Measurements from ENCODE around the gene SLC2A4. TPM values are rescaled to one million over a fixed set of nuclear protein-coding genes. Genes with fewer than 3 reads are reported as not detected.

SLC2A4 gene
- total RNA-seq, 1 donor from 2014 or later = 0.37 TPM

DNA sequence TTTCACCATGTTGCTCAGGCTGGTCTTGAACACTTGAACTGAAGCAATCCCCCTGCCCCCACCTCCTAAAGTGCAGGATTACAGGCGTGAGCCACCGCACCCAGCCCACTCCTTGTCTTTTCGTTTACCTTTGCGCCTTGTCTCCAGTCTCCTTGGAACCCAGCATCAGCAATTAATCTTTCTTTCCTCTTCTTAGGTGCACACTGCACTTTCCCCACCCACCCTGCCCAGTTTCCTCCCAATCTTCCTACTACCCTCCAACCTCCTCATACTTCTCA, 17.8 kb upstream of the SLC2A4 start:
- no peaks in the 10 kb centered on the region for H3K9me3 Mint-ChIP-seq
- peaks cover 15% of the 10 kb centered on the region for H3K36me3 Mint-ChIP-seq (ENCODE audit: low read depth)
- peaks cover 22% of the 10 kb centered on the region for H3K4me1 Mint-ChIP-seq
- H3K4me3 Mint-ChIP-seq = peak overlapping the region; percentile 79
- peak overlapping the region; percentile 63 for H3K27ac Mint-ChIP-seq
- H3K27me3 Mint-ChIP-seq = peaks cover 32% of the 10 kb centered on the region
- no peak for DNase-seq
- intact Hi-C loops (cut with micrococcal nuclease) = loop anchor here (2.0 kb wide), 1 partner anchor 17 kb away; the partner anchor contains the start of gene SLC2A4

DNA sequence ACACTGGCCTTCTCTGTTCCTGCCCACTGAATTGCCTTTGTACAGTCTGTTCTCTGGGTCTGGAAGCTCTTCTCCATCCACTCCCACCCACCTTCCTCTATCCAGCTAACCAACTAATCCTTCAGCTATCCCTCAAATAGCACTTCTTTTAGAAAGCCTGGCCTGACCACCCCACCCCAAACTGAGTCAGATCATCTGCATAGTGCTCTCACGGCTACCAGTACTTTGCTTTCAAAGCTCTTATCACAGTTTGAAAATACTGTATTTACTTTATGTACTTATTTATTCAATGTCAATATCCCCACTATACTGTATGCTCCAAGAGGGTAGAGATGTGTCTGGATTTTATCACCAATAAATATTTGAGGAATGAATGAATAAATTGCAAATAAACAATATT, 14.7 kb upstream of the SLC2A4 start:
- Mint-ChIP-seq H3K4me1 (peaks cover 18% of the 10 kb centered on the region), H3K27ac (no peak overlapping the region), H3K27me3 (peaks cover 38% of the 10 kb centered on the region), H3K9me3 (no peaks in the 10 kb centered on the region), H3K4me3 (no peak overlapping the region), H3K36me3 (ENCODE audit: low read depth) (peaks cover 3% of the 10 kb centered on the region)
- intact Hi-C loops (cut with micrococcal nuclease) = no loop called here
- no peak for DNase-seq

DNA sequence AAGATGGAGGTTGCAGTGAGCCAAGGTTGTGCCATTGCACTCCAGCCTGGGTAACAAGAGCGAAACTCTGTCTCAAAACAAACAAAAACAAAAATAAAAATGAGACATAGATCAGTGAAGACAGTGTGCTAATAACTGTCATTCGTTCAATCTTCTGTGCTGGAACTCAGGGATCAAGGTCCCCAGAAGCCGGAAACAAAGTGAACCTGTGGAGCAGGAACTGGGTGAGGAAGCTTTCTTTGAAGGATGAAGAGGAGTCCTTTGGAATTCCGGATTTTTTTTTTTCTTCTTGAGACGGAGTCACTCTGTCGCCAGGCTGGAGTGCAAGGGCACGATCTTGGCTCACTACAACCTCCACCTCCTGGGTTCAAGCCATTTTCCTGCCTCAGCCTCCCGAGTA, 2.1 kb upstream of the SLC2A4 start:
- peaks cover 10% of the 10 kb centered on the region for H3K4me1 Mint-ChIP-seq
- intact Hi-C loops (cut with micrococcal nuclease) = no loop called here

DNA sequence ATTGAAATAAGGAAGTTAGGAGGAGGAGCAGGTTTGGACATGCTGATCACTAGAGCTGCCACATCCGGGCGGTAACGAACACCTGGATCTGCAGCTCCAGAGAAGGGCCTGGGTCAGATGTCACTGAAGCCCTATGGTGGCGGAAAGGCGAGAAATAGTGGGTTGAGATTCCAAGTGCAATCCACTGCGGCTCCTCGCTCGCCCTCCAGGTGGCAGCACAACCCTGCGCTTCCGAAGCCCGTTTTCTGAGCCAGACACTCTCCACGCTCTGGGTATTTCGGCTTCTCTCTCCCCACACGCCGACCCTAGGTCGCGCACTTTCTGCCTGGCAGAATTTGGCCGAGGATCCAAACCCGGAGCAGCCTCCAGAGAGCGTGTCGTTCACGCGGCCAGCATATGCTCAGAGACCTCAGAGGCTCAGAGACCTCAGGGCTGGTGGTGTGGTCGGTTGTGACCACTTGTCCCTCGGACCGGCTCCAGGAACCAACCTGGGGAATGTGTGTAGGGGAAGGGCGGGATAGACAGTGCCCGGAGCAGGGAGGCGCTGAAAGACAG, 922 bp upstream of the SLC2A4 start:
- peaks cover 32% of the 10 kb centered on the region for H3K27me3 Mint-ChIP-seq
- H3K4me3 Mint-ChIP-seq = peak overlapping the region; percentile 84
- intact Hi-C loops (cut with micrococcal nuclease) = loop anchor here (1.0 to 2.0 kb wide), 5 partner anchors 16 to 156 kb away; partner anchors contain the start of genes CLDN7, EIF5A and KCTD11
- no peaks in the 10 kb centered on the region for H3K36me3 Mint-ChIP-seq (ENCODE audit: low read depth)
- peak; percentile 93 for DNase-seq
- peaks cover 10% of the 10 kb centered on the region for H3K4me1 Mint-ChIP-seq
- H3K9me3 Mint-ChIP-seq = no peaks in the 10 kb centered on the region
- peak overlapping the region; percentile 76 for H3K27ac Mint-ChIP-seq

More for the DNA sequence above, 2.1 kb upstream of the SLC2A4 start:
- DNase-seq = no peak
- Mint-ChIP-seq H3K9me3 (no peaks in the 10 kb centered on the region), H3K4me3 (no peak overlapping the region), H3K27me3 (peaks cover 32% of the 10 kb centered on the region), H3K27ac (no peak overlapping the region), H3K36me3 (ENCODE audit: low read depth) (no peaks in the 10 kb centered on the region)

DNA sequence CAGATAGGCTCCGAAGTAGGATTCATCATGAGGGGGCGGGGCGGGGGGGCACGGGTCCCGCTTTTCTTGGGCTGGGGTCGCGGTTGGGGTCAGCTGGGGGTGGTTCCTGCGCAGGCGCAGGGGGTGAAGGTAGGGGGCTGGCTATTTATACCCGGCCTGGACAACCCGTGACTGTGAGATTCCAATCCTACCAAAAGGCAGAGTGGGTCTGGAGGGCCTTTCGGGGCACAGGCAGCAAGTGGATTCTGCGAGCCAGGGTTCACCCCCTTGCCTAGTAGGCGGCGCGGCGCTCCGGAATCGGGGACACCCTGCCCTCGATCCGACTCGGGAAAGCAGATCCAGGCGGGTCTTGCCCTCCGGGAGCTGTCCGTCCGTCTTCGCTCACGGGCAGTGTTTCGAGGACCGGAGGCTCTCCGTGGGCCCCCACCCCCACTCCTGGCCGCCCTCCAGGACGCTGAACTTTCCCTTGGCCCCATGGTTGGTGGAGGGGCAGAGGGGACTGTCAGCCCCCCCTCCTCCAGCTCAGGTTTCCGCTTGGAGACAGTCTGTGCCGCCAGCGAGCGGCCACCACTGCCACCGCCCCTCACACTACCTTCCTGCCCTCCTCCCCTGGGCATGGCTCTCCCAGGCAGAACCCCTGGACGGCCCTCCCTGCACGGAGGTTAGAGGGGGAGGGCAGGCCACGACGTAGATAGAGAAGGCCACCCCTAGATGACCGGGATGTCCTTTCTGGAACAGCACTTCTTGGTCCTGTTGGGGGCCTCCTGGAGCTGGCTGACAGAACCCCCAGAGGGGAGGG, 634 bp downstream of the SLC2A4 start:
- DNase-seq = no peak
- H3K4me1 Mint-ChIP-seq = peaks cover 10% of the 10 kb centered on the region
- no peaks in the 10 kb centered on the region for H3K36me3 Mint-ChIP-seq (ENCODE audit: low read depth)
- intact Hi-C loops (cut with micrococcal nuclease) = loop anchor here (1.0 to 2.0 kb wide), 3 partner anchors 19 to 71 kb away; partner anchors contain the start of genes CLDN7, EIF5A and KCTD11
- peaks cover 35% of the 10 kb centered on the region for H3K27me3 Mint-ChIP-seq
- H3K4me3 Mint-ChIP-seq = peak overlapping the region; percentile 84
- H3K27ac Mint-ChIP-seq = no peak overlapping the region
- no peaks in the 10 kb centered on the region for H3K9me3 Mint-ChIP-seq

DNA sequence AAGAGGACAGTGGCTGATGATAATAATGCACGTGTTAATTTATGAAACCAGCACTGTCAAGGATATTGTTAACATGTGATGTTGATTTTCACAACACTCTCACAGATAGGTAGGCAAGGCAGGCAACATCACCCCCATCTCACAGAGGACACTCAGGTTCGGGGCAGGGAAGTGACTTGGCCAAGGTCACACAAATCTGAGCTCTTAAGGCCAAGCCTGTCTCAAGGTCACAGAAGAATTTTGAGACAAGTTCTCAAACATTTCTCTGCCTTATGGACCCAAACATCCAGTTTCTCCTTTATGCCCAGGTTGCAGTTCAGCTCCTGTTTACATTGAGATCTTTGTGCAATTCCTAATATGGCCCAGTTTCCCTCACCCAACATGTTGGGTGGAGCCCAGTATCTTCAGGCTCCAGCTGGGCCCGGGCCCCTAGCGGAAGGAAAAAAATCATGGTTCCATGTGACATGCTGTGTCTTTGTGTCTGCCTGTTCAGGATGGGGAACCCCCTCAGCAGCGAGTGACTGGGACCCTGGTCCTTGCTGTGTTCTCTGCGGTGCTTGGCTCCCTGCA, 1.3 kb downstream of the SLC2A4 start:
- intact Hi-C loops (cut with micrococcal nuclease) = no loop called here
- no peaks in the 10 kb centered on the region for H3K36me3 Mint-ChIP-seq (ENCODE audit: low read depth)
- peaks cover 39% of the 10 kb centered on the region for H3K27me3 Mint-ChIP-seq
- no peak overlapping the region for H3K27ac Mint-ChIP-seq
- H3K9me3 Mint-ChIP-seq = no peaks in the 10 kb centered on the region
- H3K4me3 Mint-ChIP-seq = peak overlapping the region; percentile 6
- H3K4me1 Mint-ChIP-seq = peaks cover 10% of the 10 kb centered on the region
- DNase-seq = no peak

DNA sequence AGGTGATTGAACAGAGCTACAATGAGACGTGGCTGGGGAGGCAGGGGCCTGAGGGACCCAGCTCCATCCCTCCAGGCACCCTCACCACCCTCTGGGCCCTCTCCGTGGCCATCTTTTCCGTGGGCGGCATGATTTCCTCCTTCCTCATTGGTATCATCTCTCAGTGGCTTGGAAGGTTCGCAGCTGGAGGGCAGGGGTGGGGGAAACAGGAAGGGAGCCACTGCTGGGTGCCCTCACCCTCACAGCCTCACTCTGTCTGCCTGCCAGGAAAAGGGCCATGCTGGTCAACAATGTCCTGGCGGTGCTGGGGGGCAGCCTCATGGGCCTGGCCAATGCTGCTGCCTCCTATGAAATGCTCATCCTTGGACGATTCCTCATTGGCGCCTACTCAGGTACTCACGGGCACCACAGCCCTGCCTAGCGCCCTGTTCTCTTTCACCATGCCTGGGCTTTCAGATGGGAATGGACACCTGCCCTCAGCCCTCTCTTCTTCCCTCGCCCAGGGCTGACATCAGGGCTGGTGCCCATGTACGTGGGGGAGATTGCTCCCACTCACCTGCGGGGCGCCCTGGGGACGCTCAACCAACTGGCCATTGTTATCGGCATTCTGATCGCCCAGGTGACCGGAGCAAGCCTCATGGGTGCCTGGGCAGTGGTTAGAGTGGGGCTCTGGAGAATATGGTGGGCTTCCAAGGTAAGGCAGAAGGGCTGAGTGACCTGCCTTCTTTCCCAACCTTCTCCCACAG, 2.1 kb downstream of the SLC2A4 start:
- peaks cover 10% of the 10 kb centered on the region for H3K4me1 Mint-ChIP-seq
- H3K9me3 Mint-ChIP-seq = no peaks in the 10 kb centered on the region

DNA sequence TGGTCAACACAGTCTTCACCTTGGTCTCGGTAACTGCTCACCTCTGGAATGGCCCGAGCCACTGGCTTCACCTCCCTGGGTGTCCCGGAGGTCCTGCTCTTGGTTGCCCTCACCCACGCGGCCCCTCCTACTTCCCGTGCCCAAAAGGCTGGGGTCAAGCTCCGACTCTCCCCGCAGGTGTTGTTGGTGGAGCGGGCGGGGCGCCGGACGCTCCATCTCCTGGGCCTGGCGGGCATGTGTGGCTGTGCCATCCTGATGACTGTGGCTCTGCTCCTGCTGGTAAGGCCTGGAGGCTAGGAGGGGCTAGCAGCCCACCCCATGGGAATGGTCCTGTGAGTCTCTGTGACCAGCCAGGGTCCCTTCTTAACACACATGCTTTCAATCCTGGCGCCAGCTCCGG, 3.4 kb downstream of the SLC2A4 start:
- Mint-ChIP-seq H3K9me3 (no peaks in the 10 kb centered on the region), H3K4me1 (peaks cover 10% of the 10 kb centered on the region), H3K27ac (no peak overlapping the region), H3K36me3 (ENCODE audit: low read depth) (no peaks in the 10 kb centered on the region), H3K4me3 (no peak overlapping the region), H3K27me3 (peaks cover 42% of the 10 kb centered on the region)
- no peak for DNase-seq
- intact Hi-C loops (cut with micrococcal nuclease) = no loop called here

More for the DNA sequence above, 2.1 kb downstream of the SLC2A4 start:
- DNase-seq = no peak
- Mint-ChIP-seq H3K36me3 (ENCODE audit: low read depth) (no peaks in the 10 kb centered on the region), H3K27ac (no peak overlapping the region), H3K4me3 (peak overlapping the region; percentile 7), H3K27me3 (peaks cover 44% of the 10 kb centered on the region)
- intact Hi-C loops (cut with micrococcal nuclease) = no loop called here

DNA sequence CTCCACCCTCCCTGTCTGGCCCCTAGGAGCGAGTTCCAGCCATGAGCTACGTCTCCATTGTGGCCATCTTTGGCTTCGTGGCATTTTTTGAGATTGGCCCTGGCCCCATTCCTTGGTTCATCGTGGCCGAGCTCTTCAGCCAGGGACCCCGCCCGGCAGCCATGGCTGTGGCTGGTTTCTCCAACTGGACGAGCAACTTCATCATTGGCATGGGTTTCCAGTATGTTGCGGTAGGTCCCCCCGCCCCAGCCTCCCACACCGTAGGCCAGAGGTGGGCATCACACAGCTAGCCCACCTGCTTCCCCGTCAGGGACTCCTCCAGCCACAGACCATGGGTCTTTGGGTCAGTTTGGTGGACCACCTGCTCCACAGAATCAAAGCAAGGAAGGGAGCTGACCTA, 4.2 kb downstream of the SLC2A4 start:
- Mint-ChIP-seq H3K27ac (no peak overlapping the region), H3K4me1 (peaks cover 6% of the 10 kb centered on the region), H3K4me3 (no peak overlapping the region), H3K9me3 (no peaks in the 10 kb centered on the region), H3K36me3 (ENCODE audit: low read depth) (no peaks in the 10 kb centered on the region), H3K27me3 (peaks cover 38% of the 10 kb centered on the region)
- intact Hi-C loops (cut with micrococcal nuclease) = no loop called here
- DNase-seq = no peak

DNA sequence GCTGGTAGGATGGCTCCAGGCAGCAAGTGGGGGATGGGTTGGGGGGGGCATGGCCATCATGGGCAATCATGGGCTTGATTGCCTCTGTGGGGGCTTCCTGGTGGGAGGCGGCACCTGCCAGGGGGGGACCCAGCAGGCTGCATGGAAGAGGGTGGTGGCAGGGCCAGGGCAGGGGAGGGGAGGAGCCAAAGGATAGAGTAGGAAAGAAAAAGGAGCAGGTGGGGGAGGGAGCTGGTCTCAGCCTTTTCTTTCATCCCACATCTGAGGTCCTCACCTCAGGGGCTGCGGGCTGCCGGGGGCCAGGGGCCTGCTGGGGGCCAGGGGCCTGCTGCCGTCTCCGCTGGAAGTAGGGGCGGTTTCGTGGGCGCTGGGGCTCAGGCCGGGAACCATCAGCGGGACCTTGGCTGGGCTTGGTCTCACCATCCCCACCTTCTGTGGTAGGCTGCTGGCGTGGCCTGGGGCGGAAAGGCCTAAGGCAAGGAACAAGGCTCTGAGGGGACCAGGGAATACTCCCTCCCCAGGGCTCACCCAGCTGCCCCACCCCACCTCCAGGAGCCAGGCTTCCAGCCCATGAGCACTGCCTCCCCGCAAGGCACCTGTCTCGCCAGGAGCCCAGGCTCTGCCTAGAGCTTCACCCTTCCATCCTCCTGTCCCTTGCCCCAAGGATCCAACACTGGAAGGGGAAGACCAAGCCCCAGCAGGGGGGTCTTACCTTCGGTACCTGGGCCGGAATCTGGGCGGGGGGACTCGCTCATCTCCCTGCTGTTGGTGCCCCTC, 7.9 kb downstream of the SLC2A4 start:
- intact Hi-C loops (cut with micrococcal nuclease) = no loop called here
- Mint-ChIP-seq H3K27ac (no peak overlapping the region), H3K36me3 (ENCODE audit: low read depth) (no peaks in the 10 kb centered on the region), H3K27me3 (peaks cover 44% of the 10 kb centered on the region), H3K4me3 (no peak overlapping the region), H3K4me1 (peaks cover 2% of the 10 kb centered on the region), H3K9me3 (no peaks in the 10 kb centered on the region)
- no peak for DNase-seq

DNA sequence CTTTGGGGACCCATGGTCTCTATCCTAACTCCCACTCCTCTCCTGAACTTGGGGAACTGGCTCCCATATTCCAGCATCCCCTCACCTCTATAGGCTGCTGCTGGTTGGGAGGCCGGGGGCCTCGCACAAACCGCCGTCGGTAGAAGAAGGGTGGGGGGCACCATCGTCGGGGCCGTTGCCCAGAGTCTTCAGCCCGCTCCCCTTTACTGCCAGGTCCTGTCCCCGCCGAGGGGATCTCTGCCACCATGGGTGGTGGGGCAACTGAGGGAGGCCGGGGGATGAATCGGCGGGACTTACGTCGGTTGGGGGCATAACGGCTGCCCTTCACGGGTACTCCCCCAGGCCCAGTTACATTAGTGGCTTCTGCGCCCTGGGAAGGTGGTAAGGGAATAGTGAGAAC, 8.6 kb downstream of the SLC2A4 start:
- Mint-ChIP-seq H3K4me1 (peaks cover 6% of the 10 kb centered on the region), H3K4me3 (no peak overlapping the region), H3K9me3 (no peaks in the 10 kb centered on the region), H3K27me3 (peaks cover 47% of the 10 kb centered on the region), H3K36me3 (ENCODE audit: low read depth) (no peaks in the 10 kb centered on the region), H3K27ac (no peak overlapping the region)
- DNase-seq = no peak
- intact Hi-C loops (cut with micrococcal nuclease) = no loop called here

DNA sequence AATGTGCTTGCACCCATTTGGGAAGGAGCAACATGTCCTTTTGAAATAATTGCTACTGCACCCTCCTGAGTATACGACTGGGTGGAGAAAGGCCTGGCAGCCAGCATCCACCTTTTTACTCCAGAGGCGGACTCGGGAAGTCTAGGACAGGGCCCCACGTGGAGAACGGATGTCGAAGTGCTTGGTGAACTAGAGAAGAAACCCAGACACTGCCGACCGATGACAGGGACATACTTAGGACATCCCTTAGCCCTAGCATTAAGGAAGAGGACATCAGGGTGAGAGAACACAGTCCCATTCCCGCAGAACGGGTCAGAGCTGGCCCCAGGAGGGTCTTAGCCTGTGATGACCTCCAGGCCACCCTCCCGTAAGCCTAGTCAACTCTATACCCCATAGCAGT, 9.2 kb downstream of the SLC2A4 start:
- Mint-ChIP-seq H3K27me3 (peaks cover 50% of the 10 kb centered on the region), H3K4me1 (peaks cover 8% of the 10 kb centered on the region), H3K27ac (no peak overlapping the region), H3K4me3 (no peak overlapping the region), H3K36me3 (ENCODE audit: low read depth) (no peaks in the 10 kb centered on the region), H3K9me3 (no peaks in the 10 kb centered on the region)
- intact Hi-C loops (cut with micrococcal nuclease) = no loop called here
- DNase-seq = no peak

DNA sequence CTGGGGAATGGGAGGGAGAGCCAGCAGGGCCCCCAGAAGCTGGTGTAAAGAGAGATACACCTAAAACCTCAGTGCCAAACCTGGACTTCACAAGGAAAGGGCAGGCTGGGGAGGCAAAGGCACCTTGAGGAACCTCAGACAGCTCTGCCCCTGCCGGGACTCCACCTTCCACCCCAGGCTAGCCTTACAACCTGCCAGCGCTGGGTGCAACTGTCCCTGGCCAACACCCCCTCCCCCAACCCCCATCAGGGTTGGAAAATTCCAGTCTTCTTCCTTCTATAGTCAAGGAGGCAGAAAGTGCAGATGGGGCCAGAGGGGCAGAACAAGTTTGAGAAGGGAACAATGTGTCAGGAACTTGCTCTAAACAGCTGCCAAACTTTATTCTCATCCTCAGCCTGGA, 10.7 kb downstream of the SLC2A4 start:
- Mint-ChIP-seq H3K9me3 (no peaks in the 10 kb centered on the region), H3K36me3 (ENCODE audit: low read depth) (no peaks in the 10 kb centered on the region), H3K4me1 (peaks cover 15% of the 10 kb centered on the region), H3K27ac (no peak overlapping the region), H3K4me3 (no peak overlapping the region), H3K27me3 (peaks cover 52% of the 10 kb centered on the region)
- DNase-seq = no peak
- intact Hi-C loops (cut with micrococcal nuclease) = no loop called here
